BJ (cell line): ENCODE results near the gene FAM83G. TPM values are rescaled to one million over a fixed set of nuclear protein-coding genes. Genes with fewer than 3 reads are reported as not detected.

Experiments used
- CTCF ChIA-PET: fragments of 350-600 bp; formaldehyde crosslinking; extraction: SDS; loops from one replicate; lab custom pipeline; 2021; ENCODE audit warnings: antibody characterized with exemption, inconsistent platforms; lab: Yijun Ruan, JAX
- POLR2A ChIA-PET: fragments of 300-600 bp; sonication (Branson Sonifier 250); formaldehyde crosslinking; extraction: SDS; loops from one replicate; lab custom pipeline; 2021; ENCODE audit warnings: antibody characterized with exemption; lab: Charles Lee
- DNase-seq: peaks from one replicate; pipeline ENCODE4 v3.0.0-alpha.2; 2011; ENCODE audit warnings: low read depth
- H3K27me3 ChIP-seq: 2 replicates; pipeline ENCODE4 v1.6.0; 2011; ENCODE audit warnings: low read length; ENCODE audit not compliant: control insufficient read depth, insufficient read depth
- H3K36me3 ChIP-seq: 2 replicates; pipeline ENCODE4 v1.5.1; 2011; ENCODE audit warnings: low read length; ENCODE audit not compliant: control insufficient read depth, insufficient read depth
- H3K4me3 ChIP-seq: 2 replicates; pipeline ENCODE4 v1.5.1; 2011; ENCODE audit warnings: low read depth, mild to moderate bottlenecking, control low read depth, low read length
- CTCF ChIP-seq: IDR thresholded peaks from 2 replicates; pipeline ENCODE4 v1.5.1; 2011; ENCODE audit warnings: low read depth, mild to moderate bottlenecking, control low read depth, inconsistent platforms, low read length, moderate library complexity; ENCODE audit not compliant: insufficient read depth
- polyA plus RNA-seq: library from polyadenylated mRNA; depleted of rRNA; stranded (reverse); fragments of >200 nt; gene quantifications from 2 replicates; pipeline ENCODE4 v1.2.3, GENCODE V29; 2011

The FAM83G gene
- polyA plus RNA-seq, 1 experiment: 10.3 TPM

GRCh38 chr17:18987230-18987610 lies 17.3 kb downstream of the FAM83G start:
- CTCF ChIA-PET: no interaction called here
- no peak for DNase-seq
- no peaks in the 10 kb centered on the region for H3K27me3 ChIP-seq
- H3K36me3 ChIP-seq: peaks cover 25% of the 10 kb centered on the region
- H3K4me3 ChIP-seq: no peak overlapping the region
- POLR2A ChIA-PET: no interaction called here
- TF ChIP-seq CTCF: no peak

- Histone ChIP-seq H3K4me3 (no peak overlapping the region), H3K27me3 (no peaks in the 10 kb centered on the region), H3K36me3 (peaks cover 25% of the 10 kb centered on the region)
- TF ChIP-seq CTCF: no peak
- CTCF ChIA-PET: no interaction called here
- no peak for DNase-seq
- POLR2A ChIA-PET: no interaction called here
Observed at GRCh38 chr17:18986541-18987229, 17.9 kb downstream of the FAM83G start.

- POLR2A ChIA-PET: no interaction called here
- Histone ChIP-seq H3K36me3 (peaks cover 25% of the 10 kb centered on the region), H3K4me3 (no peak overlapping the region), H3K27me3 (no peaks in the 10 kb centered on the region)
- TF ChIP-seq CTCF: no peak
- DNase-seq: no peak
- CTCF ChIA-PET: interaction anchor here (0.7 kb wide), 1 partner anchor 19 kb away, joined by 3 read pairs; the partner anchor contains the start of gene FAM83G
Observed at GRCh38 chr17:18985475-18985874, 19.1 kb downstream of the FAM83G start.

GRCh38 chr17:18984273-18985114 lies 20.1 kb downstream of the FAM83G start:
- Histone ChIP-seq H3K36me3 (peaks cover 23% of the 10 kb centered on the region), H3K4me3 (no peak overlapping the region), H3K27me3 (no peaks in the 10 kb centered on the region)
- no peak for TF ChIP-seq CTCF
- CTCF ChIA-PET: interaction anchor here (2.0 kb wide), 1 partner anchor 20 kb away, joined by 4 read pairs; the partner anchor contains the start of gene FAM83G
- POLR2A ChIA-PET: no interaction called here
- DNase-seq: no peak
